Mesendoderm (in vitro differentiated cells): ENCODE results near the gene MOB3A.

ENCODE experiments used
- DNase-seq: peaks from one replicate; pipeline ENCODE4 v3.0.0; 2013
- H2AK5ac ChIP-seq: 2 replicates; pipeline ENCODE4 v1.6.1; 2013; ENCODE audit warnings: low read length, inconsistent platforms
- H2BK120ac ChIP-seq: 2 replicates; pipeline ENCODE4 v1.6.1; 2013; ENCODE audit warnings: low read depth, mild to moderate bottlenecking, low read length, moderate library complexity, mixed read lengths
- H2BK15ac ChIP-seq: replicated peaks from 2 replicates; pipeline ENCODE4 v1.6.1; 2013; ENCODE audit warnings: low read depth, mild to moderate bottlenecking, moderate library complexity
- H2BK5ac ChIP-seq: 2 replicates; pipeline ENCODE4 v1.6.1; 2013; ENCODE audit warnings: low read length, inconsistent platforms
- H3K18ac ChIP-seq: 2 replicates; pipeline ENCODE4 v1.6.1; 2013; ENCODE audit warnings: mild to moderate bottlenecking, low read length, mixed read lengths
- H3K23ac ChIP-seq: one replicate; pipeline ENCODE4 v1.6.1; 2013; ENCODE audit warnings: low read length
- H3K27ac ChIP-seq: 2 replicates; pipeline ENCODE4 v1.5.1; 2013; ENCODE audit warnings: low read depth, mild to moderate bottlenecking, inconsistent platforms, low read length, moderate library complexity
- H3K27me3 ChIP-seq: 2 replicates; pipeline ENCODE4 v1.6.1; 2013; ENCODE audit warnings: low read length, control low read depth, mild to moderate bottlenecking, inconsistent platforms; ENCODE audit not compliant: insufficient read depth, poor library complexity
- H3K36me3 ChIP-seq: 2 replicates; pipeline ENCODE4 v1.6.1; 2013; ENCODE audit warnings: low read length, inconsistent platforms; ENCODE audit not compliant: control insufficient read depth, insufficient read depth
- H3K4ac ChIP-seq: one replicate; pipeline ENCODE4 v1.6.1; 2013; ENCODE audit warnings: low read depth, mild to moderate bottlenecking, low read length, moderate library complexity
- H3K4me1 ChIP-seq: 2 replicates; pipeline ENCODE4 v1.6.1; 2013; ENCODE audit warnings: low read depth, low read length, inconsistent platforms; ENCODE audit not compliant: control insufficient read depth
- H3K4me2 ChIP-seq: 2 replicates; pipeline ENCODE4 v1.6.1; 2013; ENCODE audit warnings: low read length
- H3K4me3 ChIP-seq: 2 replicates; pipeline ENCODE4 v1.5.1; 2013; ENCODE audit warnings: mild to moderate bottlenecking, low read length
- H3K56ac ChIP-seq: one replicate; pipeline ENCODE4 v1.6.1; 2013; ENCODE audit warnings: low read length
- H3K79me1 ChIP-seq: 2 replicates; pipeline ENCODE4 v1.6.1; 2013; ENCODE audit warnings: low read length, inconsistent platforms
- H3K79me2 ChIP-seq: 2 replicates; pipeline ENCODE4 v1.6.1; 2013; ENCODE audit warnings: mild to moderate bottlenecking, low read length; ENCODE audit not compliant: control insufficient read depth, insufficient read depth
- H3K9ac ChIP-seq: 2 replicates; pipeline ENCODE4 v1.6.1; 2013; ENCODE audit warnings: low read length, inconsistent platforms
- H4K5ac ChIP-seq: one replicate; pipeline ENCODE4 v1.6.1; 2013; ENCODE audit warnings: low read length
- H4K8ac ChIP-seq: one replicate; pipeline ENCODE4 v1.6.1; 2013; ENCODE audit warnings: low read depth, mild to moderate bottlenecking, control low read depth, low read length, moderate library complexity
- WGBS: extraction: QIAGEN DNeasy Blood & Tissue Kit; methylation state at CpG from one replicate; pipeline ENCODE4 v1.1.7; 2013; ENCODE audit warnings: low lambda C conversion rate, missing lambda C conversion rate; ENCODE audit not compliant: insufficient coverage; ENCODE audit errors: extremely low coverage; 5-methylcytosine and 5-hydroxymethylcytosine counted together

The MOB3A gene

GRCh38 chr19:2117215-2117960 lies 21.3 kb upstream of the MOB3A start:
- Histone ChIP-seq H3K56ac (no peak overlapping the region), H3K4me1 (no peaks in the 10 kb centered on the region), H3K4me2 (no peak overlapping the region), H3K18ac (no peak overlapping the region), H2BK15ac (no peak overlapping the region), H4K5ac (no peak overlapping the region), H2BK120ac (no peak overlapping the region), H3K27ac (no peak overlapping the region), H3K23ac (no peak overlapping the region), H4K8ac (no peak overlapping the region), H3K79me1 (peaks cover 2% of the 10 kb centered on the region), H3K36me3 (peaks cover 33% of the 10 kb centered on the region), H3K79me2 (no peaks in the 10 kb centered on the region), H3K9ac (no peak overlapping the region), H3K4ac (no peak overlapping the region), H3K4me3 (no peak overlapping the region), H3K27me3 (no peaks in the 10 kb centered on the region), H2AK5ac (no peak overlapping the region), H2BK5ac (no peak overlapping the region)
- DNase-seq = no peak
- no CpG with 5 or more reads among the region's 27 CpGs for WGBS

- Histone ChIP-seq H4K8ac (no peak overlapping the region), H3K4ac (no peak overlapping the region), H3K56ac (no peak overlapping the region), H3K27ac (no peak overlapping the region), H2BK120ac (no peak overlapping the region), H3K4me2 (no peak overlapping the region), H3K4me1 (no peaks in the 10 kb centered on the region), H4K5ac (no peak overlapping the region), H3K27me3 (no peaks in the 10 kb centered on the region), H3K4me3 (no peak overlapping the region), H2BK5ac (no peak overlapping the region), H2AK5ac (no peak overlapping the region), H2BK15ac (no peak overlapping the region), H3K79me1 (no peaks in the 10 kb centered on the region), H3K18ac (no peak overlapping the region), H3K79me2 (no peaks in the 10 kb centered on the region), H3K9ac (no peak overlapping the region), H3K36me3 (peaks cover 35% of the 10 kb centered on the region), H3K23ac (no peak overlapping the region)
- no CpG with 5 or more reads among the region's 25 CpGs for WGBS
- no peak for DNase-seq
These were observed 20.4 kb upstream of the MOB3A start for GRCh38 chr19:2116507-2116906.

GRCh38 chr19:2115911-2116426 lies 19.8 kb upstream of the MOB3A start:
- no CpG with 5 or more reads among the region's 24 CpGs for WGBS
- H3K36me3 ChIP-seq = peaks cover 33% of the 10 kb centered on the region
- no peak overlapping the region for H3K56ac ChIP-seq

GRCh38 chr19:2115324-2115723 lies 19.2 kb upstream of the MOB3A start:
- Histone ChIP-seq H2BK15ac (no peak overlapping the region), H3K56ac (no peak overlapping the region), H3K23ac (no peak overlapping the region), H3K36me3 (peaks cover 30% of the 10 kb centered on the region), H3K18ac (no peak overlapping the region), H3K4me3 (no peak overlapping the region), H3K9ac (no peak overlapping the region), H3K79me2 (no peaks in the 10 kb centered on the region), H3K27me3 (no peaks in the 10 kb centered on the region), H2BK120ac (no peak overlapping the region), H3K27ac (no peak overlapping the region), H3K4ac (no peak overlapping the region), H4K5ac (no peak overlapping the region), H2BK5ac (no peak overlapping the region), H3K79me1 (no peaks in the 10 kb centered on the region), H3K4me1 (no peaks in the 10 kb centered on the region), H3K4me2 (no peak overlapping the region), H2AK5ac (no peak overlapping the region), H4K8ac (no peak overlapping the region)
- WGBS = no CpG with 5 or more reads among the region's 25 CpGs
- DNase-seq = no peak

More at GRCh38 chr19:2115911-2116426, 19.8 kb upstream of the MOB3A start:
- Histone ChIP-seq H3K79me1 (no peaks in the 10 kb centered on the region), H3K9ac (no peak overlapping the region), H2BK15ac (no peak overlapping the region), H3K18ac (no peak overlapping the region), H3K27me3 (no peaks in the 10 kb centered on the region), H3K27ac (no peak overlapping the region), H2BK5ac (no peak overlapping the region), H3K4ac (no peak overlapping the region), H3K4me3 (no peak overlapping the region), H2AK5ac (no peak overlapping the region), H3K4me1 (no peaks in the 10 kb centered on the region), H3K4me2 (no peak overlapping the region), H4K8ac (no peak overlapping the region), H4K5ac (no peak overlapping the region), H3K79me2 (no peaks in the 10 kb centered on the region), H3K23ac (no peak overlapping the region), H2BK120ac (no peak overlapping the region)
- no peak for DNase-seq

- Histone ChIP-seq H3K56ac (no peak overlapping the region), H2AK5ac (no peak overlapping the region), H3K4me1 (no peaks in the 10 kb centered on the region), H3K4me2 (no peak overlapping the region), H2BK15ac (no peak overlapping the region), H4K8ac (no peak overlapping the region), H3K23ac (no peak overlapping the region), H3K4ac (no peak overlapping the region), H3K27ac (no peak overlapping the region), H3K4me3 (no peak overlapping the region), H3K79me2 (no peaks in the 10 kb centered on the region), H3K18ac (no peak overlapping the region), H2BK5ac (no peak overlapping the region), H4K5ac (no peak overlapping the region), H3K36me3 (peaks cover 33% of the 10 kb centered on the region), H3K27me3 (no peaks in the 10 kb centered on the region), H3K79me1 (no peaks in the 10 kb centered on the region), H2BK120ac (no peak overlapping the region), H3K9ac (no peak overlapping the region)
- DNase-seq = no peak
- WGBS = no CpG with 5 or more reads among the region's 21 CpGs
These were observed 18.7 kb upstream of the MOB3A start for GRCh38 chr19:2114821-2115220.

- no peak overlapping the region for H3K4ac ChIP-seq
- no peak overlapping the region for H2AK5ac ChIP-seq
- peaks cover 35% of the 10 kb centered on the region for H3K36me3 ChIP-seq
- no peak overlapping the region for H3K9ac ChIP-seq
- no peaks in the 10 kb centered on the region for H3K79me2 ChIP-seq
- DNase-seq = no peak
- no CpG with 5 or more reads among the region's 9 CpGs for WGBS
- H2BK15ac ChIP-seq = no peak overlapping the region
- H2BK120ac ChIP-seq = no peak overlapping the region
- H3K27ac ChIP-seq = no peak overlapping the region
- no peaks in the 10 kb centered on the region for H3K4me1 ChIP-seq
- no peak overlapping the region for H3K23ac ChIP-seq
- H3K79me1 ChIP-seq = no peaks in the 10 kb centered on the region
- no peak overlapping the region for H3K4me2 ChIP-seq
- H3K4me3 ChIP-seq = no peak overlapping the region
- no peak overlapping the region for H3K56ac ChIP-seq
- no peak overlapping the region for H4K5ac ChIP-seq
- H3K18ac ChIP-seq = no peak overlapping the region
- H4K8ac ChIP-seq = no peak overlapping the region
- no peaks in the 10 kb centered on the region for H3K27me3 ChIP-seq
- H2BK5ac ChIP-seq = no peak overlapping the region
These were observed 18.1 kb upstream of the MOB3A start for GRCh38 chr19:2114218-2114617.
